Measurements from ENCODE around the gene GLIS1. TPM values are rescaled to one million over a fixed set of nuclear protein-coding genes. Genes with fewer than 3 reads are reported as not detected.

GLIS1 gene
- total RNA-seq, 1 donor, result 1.6 TPM

- DNase-seq (ENCODE audit: low read depth), result no peak
- H3K4me3 ChIP-seq (ENCODE audit: low read depth, low read length), result no peak overlapping the region
- TF ChIP-seq CTCF (IDR thresholded peaks at IDR 0.05; ENCODE audit: insufficient read depth, low read length), result no peak
These were observed 177.4 kb downstream of the GLIS1 start for GRCh38 chr1:53561503-53562105.

GRCh38 chr1:53560581-53561502, 178.1 kb downstream of the GLIS1 start:
- TF ChIP-seq CTCF (IDR thresholded peaks at IDR 0.05; ENCODE audit: insufficient read depth, low read length), result no peak
- no peak for DNase-seq (ENCODE audit: low read depth)
- no peak overlapping the region for H3K4me3 ChIP-seq (ENCODE audit: low read depth, low read length)

GRCh38 chr1:53559854-53560580, 178.9 kb downstream of the GLIS1 start:
- DNase-seq (ENCODE audit: low read depth), result no peak
- H3K4me3 ChIP-seq (ENCODE audit: low read depth, low read length), result no peak overlapping the region
- no peak for TF ChIP-seq CTCF (IDR thresholded peaks at IDR 0.05; ENCODE audit: insufficient read depth, low read length)

GRCh38 chr1:53559391-53559815, 179.6 kb downstream of the GLIS1 start:
- no peak for TF ChIP-seq CTCF (IDR thresholded peaks at IDR 0.05; ENCODE audit: insufficient read depth, low read length)
- DNase-seq (ENCODE audit: low read depth), result no peak
- no peak overlapping the region for H3K4me3 ChIP-seq (ENCODE audit: low read depth, low read length)

GRCh38 chr1:53558739-53559315, 180.1 kb downstream of the GLIS1 start:
- no peak for DNase-seq (ENCODE audit: low read depth)
- TF ChIP-seq CTCF (IDR thresholded peaks at IDR 0.05; ENCODE audit: insufficient read depth, low read length), result no peak
- H3K4me3 ChIP-seq (ENCODE audit: low read depth, low read length), result no peak overlapping the region
